ENCODE measurements around the gene DGKD. TPM values are rescaled to one million over a fixed set of nuclear protein-coding genes. Genes with fewer than 3 reads are reported as not detected.

DGKD gene
- total RNA-seq, 1 donor from 2014 or later, result 68.6 TPM

- intact Hi-C loops (cut with micrococcal nuclease), result loop anchor here (5.0 kb wide), 1 partner anchor 174 kb away; no protein-coding TSS in a partner anchor
Observed at GRCh38 chr2:233441161-233442027, 87.1 kb downstream of the DGKD start.

- intact Hi-C loops (cut with micrococcal nuclease), result loop anchor here (5.0 kb wide), 1 partner anchor 175 kb away; no protein-coding TSS in a partner anchor
Observed at GRCh38 chr2:233442028-233442310, 87.7 kb downstream of the DGKD start.

- intact Hi-C loops (cut with micrococcal nuclease), result loop anchor here (1.0 to 5.0 kb wide), 4 partner anchors 21 to 176 kb away; partner anchors contain the start of gene DGKD
Observed at GRCh38 chr2:233443511-233444183, 89.4 kb downstream of the DGKD start.

- intact Hi-C loops (cut with micrococcal nuclease), result loop anchor here (5.0 kb wide), 1 partner anchor 177 kb away; no protein-coding TSS in a partner anchor
Observed at GRCh38 chr2:233444501-233444900, 90.2 kb downstream of the DGKD start.

- intact Hi-C loops (cut with micrococcal nuclease), result no loop called here
Observed at GRCh38 chr2:233445152-233445830, 91.0 kb downstream of the DGKD start.

- intact Hi-C loops (cut with micrococcal nuclease), result no loop called here
Observed at GRCh38 chr2:233446121-233446520, 91.8 kb downstream of the DGKD start.

- intact Hi-C loops (cut with micrococcal nuclease), result no loop called here
Observed at GRCh38 chr2:233446606-233447305, 92.5 kb downstream of the DGKD start.

- intact Hi-C loops (cut with micrococcal nuclease), result no loop called here
Observed at GRCh38 chr2:233447506-233448219, 93.4 kb downstream of the DGKD start.

GRCh38 chr2:233448220-233448559, 93.9 kb downstream of the DGKD start:
- intact Hi-C loops (cut with micrococcal nuclease), result no loop called here

- intact Hi-C loops (cut with micrococcal nuclease), result no loop called here
Observed at GRCh38 chr2:233448575-233448974, 94.3 kb downstream of the DGKD start.

- intact Hi-C loops (cut with micrococcal nuclease), result no loop called here
Observed at GRCh38 chr2:233449081-233449901, 95.0 kb downstream of the DGKD start.

GRCh38 chr2:233449921-233450863, 95.9 kb downstream of the DGKD start:
- intact Hi-C loops (cut with micrococcal nuclease), result no loop called here

- intact Hi-C loops (cut with micrococcal nuclease), result no loop called here
Observed at GRCh38 chr2:233450864-233451575, 96.7 kb downstream of the DGKD start.

- intact Hi-C loops (cut with micrococcal nuclease), result no loop called here
Observed at GRCh38 chr2:233451950-233452349, 97.7 kb downstream of the DGKD start.

- intact Hi-C loops (cut with micrococcal nuclease), result no loop called here
Observed at GRCh38 chr2:233453111-233453915, 99.0 kb downstream of the DGKD start.

- intact Hi-C loops (cut with micrococcal nuclease), result no loop called here
Observed at GRCh38 chr2:233453916-233454315, 99.6 kb downstream of the DGKD start.

- intact Hi-C loops (cut with micrococcal nuclease), result no loop called here
Observed at GRCh38 chr2:233455006-233455405, 100.7 kb downstream of the DGKD start.

Measured in T-helper 2 cell treated with Interferon-gamma antibody and Interleukin-4, amounts not matched to agents 100 ng/mL and 5 ng/mL, for 36 hours (primary cell).